GM20000 (cell line): ENCODE results near the gene TMEM191C.
"Not testable (repeated sequence)": the region's sequence is repeated elsewhere in the genome, so short reads cannot be mapped to it uniquely, and the experiment has no call there.

Source experiments
- DNase-seq: peaks from one replicate; pipeline ENCODE4 v3.0.0; 2012; ENCODE audit warnings: low spot score

Gene TMEM191C

DNA sequence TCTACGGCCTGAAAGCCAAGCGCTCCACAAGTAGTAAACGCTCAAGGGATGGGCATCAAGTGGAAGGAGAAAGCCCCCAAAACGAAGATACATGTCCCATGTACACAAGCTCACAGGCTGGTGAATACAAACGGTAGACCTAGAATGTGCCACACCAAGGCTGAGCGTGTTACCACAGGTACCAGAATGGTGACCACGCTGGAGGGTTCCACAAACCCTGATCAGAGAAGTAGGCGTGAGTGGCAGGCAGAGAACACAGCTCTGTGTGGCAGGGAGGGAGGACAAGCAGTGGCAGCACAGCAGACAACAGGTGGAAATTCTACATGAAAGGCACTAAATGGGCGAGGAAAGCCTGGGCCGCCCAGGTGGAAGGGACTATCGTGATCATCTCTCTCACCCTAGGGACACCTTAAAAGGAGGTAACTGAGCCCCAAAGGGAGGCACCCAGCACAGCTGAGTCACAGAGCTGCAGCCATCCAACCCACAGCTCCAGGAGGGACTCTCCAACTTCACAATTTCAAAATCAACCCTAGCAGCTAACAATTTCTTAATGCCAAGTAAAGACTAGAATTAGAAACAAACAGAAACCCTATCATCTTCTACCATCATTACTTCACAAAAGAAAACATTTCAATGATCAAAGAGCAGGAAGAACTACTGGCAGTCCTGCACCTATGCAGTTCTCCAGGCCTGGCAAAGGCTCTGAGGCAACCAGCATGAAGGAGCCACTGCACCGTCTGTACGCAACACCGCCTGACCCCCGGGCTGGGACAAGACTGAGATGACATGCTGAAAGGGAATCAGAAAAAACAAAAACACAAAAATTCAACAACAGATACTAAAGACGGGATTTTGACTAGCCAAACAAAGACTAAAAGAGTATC is 32.7 kb downstream of the TMEM191C start:
- DNase-seq, result not testable (repeated sequence)

DNA sequence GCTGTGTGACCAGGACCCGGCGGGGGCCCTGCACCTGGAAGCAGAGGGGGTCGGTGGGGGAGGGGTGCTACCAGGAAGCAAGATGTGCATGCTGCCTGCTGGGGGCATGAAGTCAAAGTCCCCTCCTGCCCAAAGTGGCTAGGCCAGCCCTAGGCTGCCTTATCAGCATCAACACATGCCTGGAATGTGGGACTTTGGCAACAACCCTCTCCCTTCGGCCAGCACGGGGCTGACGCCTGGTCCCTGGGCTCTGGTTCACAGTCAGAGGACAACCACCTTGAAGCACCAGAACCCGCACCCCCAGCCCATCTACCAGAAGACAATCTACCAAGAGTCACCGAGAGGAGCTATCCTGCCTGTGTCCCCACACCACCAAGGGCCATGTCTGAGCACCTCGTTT is 43.2 kb downstream of the TMEM191C start:
- not testable (repeated sequence) for DNase-seq

DNA sequence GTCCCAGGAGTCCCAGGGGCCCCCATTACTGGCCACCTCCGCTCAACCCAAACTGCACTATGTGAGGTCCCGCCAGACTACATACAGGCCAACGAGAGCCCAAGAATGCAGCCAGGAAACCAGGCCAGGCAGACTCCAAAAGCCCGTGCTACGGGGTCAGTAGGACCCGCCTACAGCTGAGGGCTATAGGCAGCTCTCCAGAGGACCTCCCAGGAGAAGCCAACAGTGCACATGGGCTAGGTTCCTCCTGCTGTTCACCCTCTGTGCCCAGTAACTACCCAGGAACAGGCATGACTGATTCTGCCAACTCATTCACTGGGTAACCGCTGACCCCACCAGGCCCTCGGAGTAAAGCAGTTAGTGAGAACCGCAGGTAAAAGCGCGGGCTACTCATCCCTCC is 44.8 kb downstream of the TMEM191C start:
- DNase-seq, result not testable (repeated sequence)

DNA sequence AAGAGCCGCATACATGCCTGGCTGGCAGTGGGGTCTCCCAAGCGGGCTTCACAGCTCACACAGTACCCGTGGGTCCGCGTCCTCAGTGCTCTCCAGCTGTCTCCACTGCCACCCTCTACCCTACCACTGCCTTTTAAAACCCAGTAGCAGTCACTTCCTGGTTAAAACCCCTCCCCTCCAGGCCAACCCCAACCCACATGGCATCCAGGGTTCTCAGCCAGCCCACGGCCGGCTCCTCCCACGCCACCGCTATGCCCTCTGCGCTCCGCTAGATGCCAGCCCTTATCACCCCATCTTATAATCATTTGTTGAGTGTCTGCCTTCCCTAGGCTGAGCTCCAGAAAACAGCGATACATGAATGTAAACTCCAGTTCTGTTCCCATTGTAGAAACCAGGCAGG is 46.9 kb downstream of the TMEM191C start:
- not testable (repeated sequence) for DNase-seq

DNA sequence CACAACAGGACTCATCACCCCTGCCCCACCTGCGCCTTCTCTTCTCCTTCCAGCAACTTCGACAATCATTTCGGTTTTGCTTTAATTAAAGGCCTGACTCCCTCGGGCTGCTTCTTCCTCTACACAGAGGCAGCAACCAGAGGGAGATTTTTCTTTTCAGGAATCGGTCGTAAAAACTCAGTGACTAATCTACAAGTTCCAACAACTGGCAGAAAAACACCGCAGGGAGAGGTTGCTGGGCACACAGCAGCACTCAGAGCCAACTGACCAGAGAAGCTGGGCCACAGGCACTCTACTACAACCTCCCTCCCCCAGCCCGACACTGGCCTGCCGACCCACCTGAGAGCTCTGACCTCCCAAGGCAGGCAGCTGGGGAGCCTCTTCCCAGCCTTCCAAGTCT is 48.0 kb downstream of the TMEM191C start:
- DNase-seq, result not testable (repeated sequence)

DNA sequence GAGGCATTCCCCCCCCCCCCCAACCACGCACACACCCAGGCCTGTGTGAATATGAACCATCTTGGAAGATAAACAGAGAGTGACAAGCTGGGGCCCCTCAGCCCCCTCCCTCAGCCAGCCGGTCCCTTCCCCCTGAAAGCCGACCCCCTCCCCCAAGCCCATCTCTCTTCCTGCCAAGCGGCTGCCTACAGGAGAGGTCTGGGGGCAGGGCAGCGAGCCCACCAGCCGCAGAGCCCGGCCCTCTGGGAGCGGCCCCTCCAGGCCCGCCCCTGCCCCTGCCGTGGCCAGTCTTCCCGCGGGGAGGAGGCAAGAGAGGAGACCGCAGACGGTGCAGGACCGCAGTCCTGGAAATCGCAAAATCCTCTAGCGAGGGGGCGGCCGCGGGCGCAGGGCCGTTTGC is 49.3 kb downstream of the TMEM191C start:
- not testable (repeated sequence) for DNase-seq

DNA sequence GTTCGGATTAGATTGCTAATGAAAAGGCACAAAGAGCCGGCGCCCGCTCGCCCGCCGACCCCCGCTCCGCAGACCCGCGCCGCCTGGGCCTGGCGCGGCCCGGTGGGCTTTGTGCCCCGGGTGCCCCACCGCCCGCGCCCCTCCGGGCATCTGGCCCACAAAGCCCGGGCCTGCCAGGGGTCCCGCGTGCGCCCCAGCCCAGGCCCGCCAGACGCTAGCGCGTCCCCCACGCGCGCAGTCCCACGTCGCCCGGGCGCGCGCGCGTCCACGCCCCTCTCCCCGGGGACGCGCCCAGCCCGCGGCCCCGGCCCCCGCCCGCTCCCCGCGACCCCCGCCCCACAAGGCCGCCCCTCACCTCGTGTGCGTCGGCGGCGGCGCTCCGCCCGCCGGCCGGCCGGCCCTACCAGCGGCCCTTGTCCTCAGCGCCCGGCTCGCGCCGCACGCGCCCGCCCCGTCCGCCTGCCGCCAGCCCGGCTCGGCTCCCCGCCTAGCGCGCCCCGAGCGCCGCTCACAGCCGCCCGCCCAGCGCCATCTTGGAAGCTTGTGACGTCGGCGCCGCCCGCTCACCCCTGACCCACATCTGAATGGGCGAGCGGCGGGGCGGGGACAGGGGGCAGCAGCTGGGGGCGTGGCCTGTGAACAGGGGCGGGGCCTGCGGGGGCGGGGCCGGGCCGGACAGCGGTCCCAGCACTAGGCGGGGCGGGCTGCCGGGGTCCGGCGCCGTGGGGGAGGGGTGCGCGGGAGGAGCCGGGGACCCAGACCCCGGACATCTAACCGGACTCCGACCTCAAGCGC is 50.0 kb downstream of the TMEM191C start:
- DNase-seq, result not testable (repeated sequence)
